Stimulated activated CD8-positive, alpha-beta memory T cell treated with anti-CD3 and anti-CD28 coated beads, Interleukin-2, amount 100 ng/mL, for 48 hours (primary cell): Measurements from ENCODE around the gene NUP133.
"Not testable (repeated sequence)": the region's sequence is repeated elsewhere in the genome, so short reads cannot be mapped to it uniquely, and the experiment has no call there.

Experiments used
- DNase-seq, 2 donors: peaks; one replicate each; pipeline ENCODE4 v3.0.0-alpha.2; 2020; ENCODE audit warnings: low read depth in 2 of 2

NUP133 gene

GRCh38 chr1:229508823-229509337, 739 bp upstream of the NUP133 start:
- no peak for DNase-seq

GRCh38 chr1:229507502-229507901, 639 bp downstream of the NUP133 start:
- no peak for DNase-seq

- no peak for DNase-seq
Measured at GRCh38 chr1:229506633-229507032, 1.5 kb downstream of the NUP133 start.

- DNase-seq: no peak
Measured at GRCh38 chr1:229495782-229496181, 12.4 kb downstream of the NUP133 start.

GRCh38 chr1:229487181-229487580, 21.0 kb downstream of the NUP133 start:
- no peak for DNase-seq

GRCh38 chr1:229485318-229485717, 22.8 kb downstream of the NUP133 start:
- DNase-seq: no peak

- no peak for DNase-seq
Measured at GRCh38 chr1:229482511-229482910, 25.6 kb downstream of the NUP133 start.

GRCh38 chr1:229480495-229480894, 27.6 kb downstream of the NUP133 start:
- DNase-seq: no peak

GRCh38 chr1:229479660-229480399, 28.3 kb downstream of the NUP133 start:
- DNase-seq: no peak

GRCh38 chr1:229478852-229479251, 29.3 kb downstream of the NUP133 start:
- DNase-seq: no peak

GRCh38 chr1:229475859-229476258, 32.3 kb downstream of the NUP133 start:
- not testable (repeated sequence) for DNase-seq

GRCh38 chr1:229474509-229474908, 33.6 kb downstream of the NUP133 start:
- DNase-seq: no peak

- no peak for DNase-seq
Measured at GRCh38 chr1:229471175-229471574, 37.0 kb downstream of the NUP133 start.

GRCh38 chr1:229470406-229471043, 37.6 kb downstream of the NUP133 start:
- DNase-seq: no peak

- no peak for DNase-seq
Measured at GRCh38 chr1:229466887-229467286, 41.3 kb downstream of the NUP133 start.

- DNase-seq: no peak
Measured at GRCh38 chr1:229464672-229465071, 43.5 kb downstream of the NUP133 start.

GRCh38 chr1:229461032-229461668, 47.0 kb downstream of the NUP133 start:
- DNase-seq: no peak

GRCh38 chr1:229459815-229460214, 48.3 kb downstream of the NUP133 start:
- DNase-seq: no peak

- DNase-seq: no peak
Measured at GRCh38 chr1:229457436-229457835, 50.7 kb downstream of the NUP133 start.

- DNase-seq: no peak
Measured at GRCh38 chr1:229456016-229456415, 52.1 kb downstream of the NUP133 start.

- DNase-seq: no peak
Measured at GRCh38 chr1:229454056-229454455, 54.1 kb downstream of the NUP133 start.

- no peak for DNase-seq
Measured at GRCh38 chr1:229452956-229453801, 55.0 kb downstream of the NUP133 start.
